HG02571 (cell line): ENCODE results near the gene LIG3.
A peak's percentile ranks its signal among the peaks of the same experiment; 100 is the strongest.
"Not testable (repeated sequence)": the region's sequence is repeated elsewhere in the genome, so short reads cannot be mapped to it uniquely, and the experiment has no call there.

ENCODE experiments used
- ATAC-seq: cut with Tn5 transposase; IDR thresholded peaks from one replicate; pipeline ENCODE4 v1.9.1; 2021; ENCODE audit warnings: mild to moderate bottlenecking, moderate library complexity; ENCODE audit not compliant: unreplicated experiment

The LIG3 gene

GRCh38 chr17:35030780-35031179, 50.5 kb downstream of the LIG3 start:
- no peak for ATAC-seq

DNA sequence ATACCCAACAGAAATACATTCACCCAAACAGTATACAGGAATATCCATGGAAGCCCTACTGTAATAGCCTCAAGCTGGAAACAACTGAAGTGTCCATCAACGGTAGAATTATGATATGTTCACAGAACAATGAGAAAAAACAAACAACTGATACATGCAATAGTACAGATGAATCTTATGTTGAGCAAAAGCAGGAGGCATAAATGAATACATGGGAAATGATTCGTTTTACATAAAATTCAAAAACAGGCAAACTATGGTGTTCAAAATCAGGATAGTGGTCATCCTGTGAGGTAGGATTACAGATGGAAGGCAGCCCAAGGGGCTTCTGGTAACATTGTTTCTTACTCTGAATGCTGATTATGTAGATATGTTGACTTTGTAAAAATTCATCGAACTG, 58.1 kb downstream of the LIG3 start:
- no peak for ATAC-seq

GRCh38 chr17:35041390-35041789, 61.1 kb downstream of the LIG3 start:
- ATAC-seq = no peak

DNA sequence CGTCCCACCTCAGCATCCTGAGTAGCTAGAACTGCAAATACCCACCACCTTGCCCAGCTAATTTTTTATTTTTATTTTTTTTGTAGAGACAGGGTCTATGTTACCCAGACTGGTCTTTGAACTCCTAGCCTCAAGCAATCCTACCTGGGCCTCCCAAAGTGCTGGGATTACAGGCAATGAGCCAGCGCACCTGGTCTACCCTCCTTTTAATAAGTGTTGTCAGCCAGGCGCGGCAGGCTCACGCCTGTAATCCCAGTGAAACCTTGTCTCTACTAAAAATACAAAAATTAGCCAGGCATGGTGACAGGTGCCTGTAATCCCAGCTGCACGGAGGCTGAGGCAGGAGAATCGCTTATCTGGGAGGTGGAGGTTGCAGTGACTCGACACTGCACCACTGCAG, 63.9 kb downstream of the LIG3 start:
- ATAC-seq = no peak

DNA sequence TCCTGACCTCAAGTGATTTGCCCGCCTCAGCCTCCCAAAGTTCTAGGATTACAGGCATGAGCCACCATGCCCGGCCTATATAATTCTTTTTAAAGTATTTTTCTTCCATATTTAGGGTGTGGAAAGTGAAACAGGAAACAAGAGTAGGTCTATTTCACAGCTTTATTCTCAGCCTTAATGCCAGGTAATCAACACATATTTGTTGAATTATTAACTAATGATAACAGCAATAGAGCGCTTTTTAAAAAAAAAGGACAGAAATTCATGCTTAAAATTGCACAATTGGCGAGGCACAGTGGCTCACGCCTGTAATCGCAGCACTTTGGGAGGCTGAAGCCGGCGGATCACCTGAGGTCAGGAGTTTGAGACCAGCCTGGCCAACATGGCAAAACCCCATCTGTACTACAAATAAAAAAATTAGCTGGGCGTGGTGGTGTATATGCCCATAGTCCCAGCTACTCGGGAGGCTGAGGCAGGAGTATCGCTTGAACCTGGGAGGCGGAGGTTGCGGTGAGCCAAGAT, 65.2 kb downstream of the LIG3 start:
- not testable (repeated sequence) for ATAC-seq

- ATAC-seq = no peak
Measured at GRCh38 chr17:35046245-35046644, 65.9 kb downstream of the LIG3 start.

DNA sequence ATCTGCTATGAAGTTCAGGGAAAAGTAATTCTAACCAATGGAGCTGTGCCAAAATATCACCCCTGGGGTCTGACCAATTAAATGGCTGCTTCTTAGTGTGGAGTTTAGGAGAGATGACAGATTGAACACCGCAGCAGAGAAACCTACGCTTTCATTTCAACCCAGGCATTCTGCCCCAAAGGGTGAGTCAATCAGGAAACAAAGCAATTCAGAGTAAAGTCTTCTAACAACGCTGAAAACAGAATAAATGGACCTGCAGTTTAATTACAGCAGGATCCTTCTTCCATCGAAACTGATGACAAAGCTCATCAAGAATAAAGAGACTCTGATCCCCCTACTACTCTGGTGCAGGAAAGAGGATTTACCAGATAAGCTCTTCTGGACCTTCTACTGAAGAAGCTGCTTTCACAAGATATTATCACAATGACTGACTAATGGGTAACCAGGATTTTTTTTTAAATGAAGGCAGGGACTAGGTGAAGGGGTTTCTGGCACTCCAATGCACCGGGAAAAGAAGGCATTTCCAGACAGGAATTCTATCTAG, 66.5 kb downstream of the LIG3 start:
- ATAC-seq = no peak

- no peak for ATAC-seq
Measured at GRCh38 chr17:35048685-35049379, 68.5 kb downstream of the LIG3 start.

- no peak for ATAC-seq
Measured at GRCh38 chr17:35050170-35050569, 69.9 kb downstream of the LIG3 start.

DNA sequence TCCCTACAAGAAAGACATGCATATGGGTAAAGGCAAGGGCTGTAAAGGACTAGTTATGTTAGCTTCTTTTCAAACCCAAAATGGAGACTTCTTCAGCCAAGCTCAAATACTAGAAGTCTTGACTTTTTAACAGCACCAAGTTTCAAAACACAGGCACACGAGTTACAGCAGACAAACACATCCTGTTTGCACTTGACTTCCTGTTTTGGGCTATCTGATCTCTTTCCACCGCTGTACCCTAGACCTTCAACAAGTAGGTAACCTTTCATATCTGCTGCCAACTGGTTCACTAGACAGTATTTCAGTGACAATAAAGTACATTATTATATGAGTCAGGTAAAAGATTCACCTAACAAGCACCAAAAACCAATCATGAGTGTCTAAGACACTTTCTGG, 70.9 kb downstream of the LIG3 start:
- ATAC-seq = peak; percentile 48

DNA sequence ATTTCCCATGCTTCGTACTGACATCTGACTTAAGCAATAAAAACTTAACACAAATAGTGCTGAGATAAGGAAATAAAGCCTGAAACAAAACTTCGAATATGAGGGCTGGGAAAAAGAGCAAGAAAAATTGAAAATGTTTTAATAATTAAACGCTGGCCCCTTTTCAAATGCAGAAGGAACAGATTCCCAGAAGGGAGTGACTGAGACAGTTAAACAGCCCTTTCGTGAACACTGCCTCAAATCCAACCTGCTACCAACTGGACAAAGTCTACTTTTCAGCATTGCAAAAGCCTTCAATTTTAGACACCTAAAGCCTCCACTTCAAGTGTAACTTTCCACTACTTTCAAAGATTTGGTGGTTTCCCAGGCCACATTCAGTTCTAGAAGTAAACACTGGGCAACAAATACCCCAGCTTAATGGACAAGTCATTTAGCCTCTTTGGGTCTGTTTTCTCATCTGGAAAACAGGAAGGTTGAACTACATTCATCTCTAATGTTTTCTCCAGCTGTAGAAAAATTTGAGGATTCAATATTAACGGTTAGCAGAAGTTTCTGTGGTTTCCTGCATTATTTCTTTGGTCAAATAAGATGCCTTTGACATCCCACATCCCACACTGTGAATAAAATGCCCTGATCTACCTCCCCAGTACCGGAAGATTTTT, 71.4 kb downstream of the LIG3 start:
- ATAC-seq = no peak

GRCh38 chr17:35052241-35052610, 71.9 kb downstream of the LIG3 start:
- ATAC-seq = no peak

GRCh38 chr17:35052780-35053179, 72.5 kb downstream of the LIG3 start:
- no peak for ATAC-seq

DNA sequence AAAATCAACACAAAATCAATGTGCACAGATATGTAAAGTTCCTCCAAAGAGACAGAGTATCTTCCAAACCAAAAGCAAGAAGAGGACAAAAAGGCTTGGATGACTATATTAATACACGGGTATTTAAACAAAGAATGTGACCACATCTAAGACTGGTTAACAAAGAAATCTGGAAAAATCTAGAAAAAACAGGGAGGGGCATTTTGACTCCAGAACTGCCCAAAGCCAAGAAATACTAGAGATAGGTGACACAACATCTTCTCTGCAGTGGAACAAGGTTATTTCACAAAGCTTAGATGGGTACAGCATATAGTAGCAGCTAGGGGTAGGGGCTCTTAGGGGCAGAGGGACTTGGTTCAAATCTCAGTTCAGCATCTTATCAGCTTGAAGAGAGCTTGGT, 72.9 kb downstream of the LIG3 start:
- ATAC-seq = no peak

- ATAC-seq = no peak
Measured at GRCh38 chr17:35056013-35056412, 75.7 kb downstream of the LIG3 start.

- ATAC-seq = no peak
Measured at GRCh38 chr17:35057332-35057915, 77.1 kb downstream of the LIG3 start.
